GM06990 (cell line): ENCODE measurements around the gene PDCD11.
"Not testable (repeated sequence)": the region's sequence is repeated elsewhere in the genome, so short reads cannot be mapped to it uniquely, and the experiment has no call there.

Source experiments
- DNase-seq: peaks from one replicate; pipeline ENCODE4 v3.0.0-alpha.2; 2011; ENCODE audit not compliant: insufficient read length; ENCODE audit errors: extremely low read depth
- H3K27me3 ChIP-seq: replicated peaks from 2 replicates; pipeline ENCODE4 v1.6.0; 2011; ENCODE audit warnings: low read length; ENCODE audit not compliant: control insufficient read depth, insufficient read depth
- H3K36me3 ChIP-seq: 2 replicates; pipeline ENCODE4 v1.5.1; 2011; ENCODE audit warnings: low read length; ENCODE audit not compliant: control insufficient read depth, insufficient read depth
- H3K4me3 ChIP-seq: replicated peaks from 2 replicates; pipeline ENCODE4 v1.5.1; 2011; ENCODE audit warnings: low read depth, mild to moderate bottlenecking, control low read depth, low read length
- CTCF ChIP-seq: IDR thresholded peaks from 2 replicates; pipeline ENCODE4 v1.5.1; 2011; ENCODE audit warnings: low read length, control low read depth, mild to moderate bottlenecking, inconsistent platforms; ENCODE audit not compliant: insufficient read depth, poor library complexity, severe bottlenecking

Gene PDCD11

DNA sequence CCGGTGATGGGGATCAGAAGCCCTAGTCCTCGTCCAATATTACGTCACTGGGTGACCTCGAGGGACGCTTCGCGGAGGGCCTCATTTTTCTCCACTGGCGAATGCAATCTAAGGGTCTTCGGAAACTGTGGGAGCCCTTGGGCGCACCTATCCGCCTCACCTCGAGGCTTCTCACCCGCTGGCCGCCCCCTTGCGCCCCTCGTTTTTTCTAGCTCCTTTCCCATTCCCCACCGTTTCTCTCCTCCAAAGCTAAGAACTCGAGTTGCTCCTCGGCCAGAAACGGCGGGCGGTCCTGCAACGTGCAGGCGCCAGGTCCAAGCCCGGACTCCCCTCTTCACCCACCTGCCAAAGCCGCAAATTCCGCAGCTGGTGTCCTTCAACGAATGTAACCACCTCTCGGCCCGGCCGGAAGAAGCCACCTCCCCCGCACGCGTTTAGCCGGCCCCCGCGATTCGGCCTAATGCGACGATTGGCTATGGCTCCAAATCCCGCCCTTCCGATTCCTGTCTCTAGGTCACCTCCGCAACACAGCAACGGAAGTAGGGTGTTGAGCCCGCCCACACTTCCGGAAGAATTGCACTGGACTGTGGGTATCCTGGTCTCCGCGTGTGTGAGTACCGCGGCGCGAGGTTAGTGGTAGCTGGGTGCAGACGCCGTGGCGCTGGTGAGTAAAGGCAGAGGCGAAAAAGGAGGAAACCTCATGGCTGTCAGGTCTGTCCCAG is at the start of gene PDCD11, which contains the start of gene ATP5MK:
Gene PDCD11 (plus strand): TSS at position 560 of the 722 bp plus-strand sequence. CDS start 1,801 bp downstream, outside the sequence.
Gene ATP5MK (minus strand): TSS at position 409 of the 722 bp plus-strand sequence. CDS start 4,018 bp downstream, outside the sequence.
- DNase-seq, result peak; percentile 95
- H3K4me3 ChIP-seq, result peak within 1 kb of the TSS; percentile 84
- H3K27me3 ChIP-seq, result no peaks in the 10 kb centered on the region
- peaks cover 10% of the 10 kb centered on the region for H3K36me3 ChIP-seq
- TF ChIP-seq CTCF, result peak; percentile 28

GRCh38 chr10:103350175-103350516 is 46.3 kb upstream of the PDCD11 start:
- TF ChIP-seq CTCF, result no peak
- no peaks in the 10 kb centered on the region for H3K27me3 ChIP-seq
- H3K4me3 ChIP-seq, result peak overlapping the region; percentile 89
- peaks cover 2% of the 10 kb centered on the region for H3K36me3 ChIP-seq
- DNase-seq, result no peak

DNA sequence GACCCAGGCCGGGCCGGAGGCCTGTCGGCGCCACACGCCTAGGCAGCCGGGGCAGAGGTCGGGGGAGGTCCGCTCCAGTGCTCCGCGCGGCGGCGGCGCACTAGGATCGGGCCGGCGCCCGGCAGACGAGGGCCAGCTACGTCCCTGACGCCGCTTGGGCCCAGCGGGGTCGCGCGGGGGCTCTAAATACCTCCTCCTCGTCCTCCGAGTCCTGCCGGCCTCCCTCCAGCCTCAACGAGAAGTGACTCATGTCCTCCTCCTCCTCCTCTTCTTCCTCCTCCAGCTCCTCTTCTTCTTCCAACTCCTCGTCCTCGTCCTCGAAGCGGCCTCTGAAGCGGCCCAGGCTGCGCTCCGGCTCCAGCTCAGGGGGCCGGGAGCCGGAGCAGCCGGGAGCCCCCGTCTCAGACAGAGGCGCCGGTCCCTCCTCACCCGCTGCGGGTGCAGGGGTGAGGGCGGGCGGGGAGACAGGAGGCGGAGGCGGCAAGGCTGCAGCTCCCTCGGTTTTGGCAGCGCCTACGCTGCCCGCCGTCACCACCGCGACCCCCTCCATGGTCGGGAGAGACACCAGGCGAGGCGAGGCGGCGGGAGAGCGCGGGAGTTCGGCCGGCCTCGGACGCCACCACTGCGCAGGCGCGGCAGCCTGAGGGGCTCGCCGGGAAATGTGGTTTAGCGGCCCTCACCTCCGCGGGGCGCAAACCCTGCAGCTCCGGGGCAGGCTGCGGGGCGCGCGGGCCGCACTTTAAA is 45.7 kb upstream of the PDCD11 start, which contains the start of gene PCGF6:
Gene PCGF6 (minus strand): TSS at position 624 of the 744 bp plus-strand sequence. CDS start 74 bp downstream, at position 550.
- DNase-seq, result peak; percentile 90
- H3K36me3 ChIP-seq, result peaks cover 1% of the 10 kb centered on the region
- H3K4me3 ChIP-seq, result peak within 1 kb of the TSS; percentile 89
- TF ChIP-seq CTCF, result no peak
- no peaks in the 10 kb centered on the region for H3K27me3 ChIP-seq

- Histone ChIP-seq H3K36me3 (no peaks in the 10 kb centered on the region), H3K27me3 (no peaks in the 10 kb centered on the region), H3K4me3 (no peak overlapping the region)
- no peak for DNase-seq
- no peak for TF ChIP-seq CTCF
Measured at GRCh38 chr10:103353281-103353680, 43.1 kb upstream of the PDCD11 start.

DNA sequence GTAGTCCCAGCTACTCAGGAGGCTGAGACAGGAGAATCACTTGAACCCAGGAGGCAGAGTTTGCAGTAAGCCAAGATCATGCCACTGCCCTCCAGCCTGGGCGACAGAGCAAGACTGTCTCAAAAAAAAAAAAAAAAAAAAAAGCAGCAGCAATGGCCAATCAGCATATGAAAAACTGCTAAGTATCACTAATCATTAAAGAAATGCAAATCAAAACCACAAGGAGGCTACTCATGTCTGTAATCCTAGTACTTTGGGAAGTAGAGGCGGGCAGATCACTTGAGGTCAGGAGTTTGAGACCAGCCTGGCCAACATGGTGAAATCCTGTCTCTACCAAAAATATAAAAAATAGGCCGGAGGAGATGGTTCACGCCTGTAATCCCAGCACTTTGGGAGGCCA is 41.9 kb upstream of the PDCD11 start:
- not testable (repeated sequence) for H3K36me3 ChIP-seq, H3K4me3 ChIP-seq, DNase-seq, H3K27me3 ChIP-seq
